GM12801 (cell line): ENCODE measurements around the gene NCK2.

Source experiments
- TF ChIP-seq, protein P1 (sequence below): IDR thresholded peaks from one replicate; pipeline ENCODE4 v1.5.1; 2011; ENCODE audit warnings: control low read depth; ENCODE audit not compliant: insufficient read length; ENCODE audit errors: extremely low read depth

The NCK2 gene

DNA sequence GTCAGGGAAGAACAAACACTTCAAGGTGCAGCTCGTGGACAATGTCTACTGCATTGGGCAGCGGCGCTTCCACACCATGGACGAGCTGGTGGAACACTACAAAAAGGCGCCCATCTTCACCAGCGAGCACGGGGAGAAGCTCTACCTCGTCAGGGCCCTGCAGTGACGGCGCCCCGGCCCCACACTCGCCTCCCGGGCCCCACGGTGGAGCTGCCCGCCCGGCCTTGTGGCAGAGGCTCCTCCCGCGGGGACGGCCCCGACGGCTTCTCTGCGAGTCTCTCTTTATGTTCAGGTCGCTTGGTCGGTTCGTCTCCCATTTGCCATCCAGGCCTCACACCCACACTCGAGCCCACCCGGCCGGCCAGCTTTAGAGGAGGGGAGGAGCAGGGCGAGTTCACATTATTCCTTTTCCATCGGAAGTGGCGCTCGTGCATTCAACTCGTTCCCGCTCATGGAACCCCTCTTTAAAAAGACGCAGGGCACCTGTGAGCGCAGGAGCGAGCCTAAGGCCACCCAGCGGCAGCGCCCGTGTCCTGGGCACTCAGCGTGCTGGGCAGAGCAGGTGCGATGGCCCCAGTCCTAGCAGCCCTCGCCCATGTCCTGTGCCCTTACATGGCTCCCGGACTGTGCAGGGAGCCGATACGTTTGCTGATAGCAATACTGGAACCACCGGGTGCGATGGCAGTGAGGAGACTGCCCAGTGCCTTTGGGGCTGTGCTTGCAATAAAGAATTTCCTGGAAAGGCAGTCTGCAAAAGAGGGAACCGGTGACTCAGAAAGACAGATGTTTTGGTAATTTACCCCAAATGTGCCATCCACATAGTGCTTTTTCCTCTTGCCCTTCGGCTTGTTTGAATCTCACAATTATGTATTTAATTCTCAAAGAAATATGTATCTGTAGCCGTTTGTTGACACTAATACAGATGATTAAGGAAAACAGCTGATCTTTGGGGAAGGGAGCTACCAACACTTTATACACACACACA, 148.6 kb downstream of the NCK2 start:
- TF ChIP-seq, protein P1, sequence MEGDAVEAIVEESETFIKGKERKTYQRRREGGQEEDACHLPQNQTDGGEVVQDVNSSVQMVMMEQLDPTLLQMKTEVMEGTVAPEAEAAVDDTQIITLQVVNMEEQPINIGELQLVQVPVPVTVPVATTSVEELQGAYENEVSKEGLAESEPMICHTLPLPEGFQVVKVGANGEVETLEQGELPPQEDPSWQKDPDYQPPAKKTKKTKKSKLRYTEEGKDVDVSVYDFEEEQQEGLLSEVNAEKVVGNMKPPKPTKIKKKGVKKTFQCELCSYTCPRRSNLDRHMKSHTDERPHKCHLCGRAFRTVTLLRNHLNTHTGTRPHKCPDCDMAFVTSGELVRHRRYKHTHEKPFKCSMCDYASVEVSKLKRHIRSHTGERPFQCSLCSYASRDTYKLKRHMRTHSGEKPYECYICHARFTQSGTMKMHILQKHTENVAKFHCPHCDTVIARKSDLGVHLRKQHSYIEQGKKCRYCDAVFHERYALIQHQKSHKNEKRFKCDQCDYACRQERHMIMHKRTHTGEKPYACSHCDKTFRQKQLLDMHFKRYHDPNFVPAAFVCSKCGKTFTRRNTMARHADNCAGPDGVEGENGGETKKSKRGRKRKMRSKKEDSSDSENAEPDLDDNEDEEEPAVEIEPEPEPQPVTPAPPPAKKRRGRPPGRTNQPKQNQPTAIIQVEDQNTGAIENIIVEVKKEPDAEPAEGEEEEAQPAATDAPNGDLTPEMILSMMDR: no peak

DNA sequence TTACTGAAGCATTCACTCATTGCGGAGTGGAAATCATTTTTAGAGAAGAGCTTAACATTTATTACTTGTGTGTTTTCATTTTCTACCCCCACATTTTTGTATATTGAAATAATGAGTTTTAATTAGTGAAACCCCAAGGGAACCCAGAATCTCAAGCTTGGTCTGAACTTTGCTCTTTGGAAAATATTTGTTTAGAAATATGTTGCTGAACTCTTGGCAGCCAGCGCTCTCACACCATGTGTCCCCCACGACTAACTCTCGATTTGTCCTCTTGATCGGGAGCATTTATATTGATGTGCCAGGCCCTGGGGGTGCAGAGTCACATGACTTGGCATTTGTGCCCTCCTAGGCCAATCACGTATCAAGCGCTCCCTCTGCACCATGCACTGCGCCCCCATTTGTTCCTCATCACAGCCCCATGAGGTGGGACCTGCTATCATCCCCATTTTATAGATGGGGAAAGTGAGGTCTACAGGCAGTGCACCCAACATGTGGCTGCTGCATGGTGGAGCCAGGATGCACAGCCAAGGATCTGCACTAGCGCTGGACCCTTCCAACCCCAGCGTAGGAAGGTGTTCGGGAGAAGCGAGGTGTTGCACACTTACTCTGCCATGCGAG, 149.7 kb downstream of the NCK2 start:
- TF ChIP-seq, protein P1: no peak

DNA sequence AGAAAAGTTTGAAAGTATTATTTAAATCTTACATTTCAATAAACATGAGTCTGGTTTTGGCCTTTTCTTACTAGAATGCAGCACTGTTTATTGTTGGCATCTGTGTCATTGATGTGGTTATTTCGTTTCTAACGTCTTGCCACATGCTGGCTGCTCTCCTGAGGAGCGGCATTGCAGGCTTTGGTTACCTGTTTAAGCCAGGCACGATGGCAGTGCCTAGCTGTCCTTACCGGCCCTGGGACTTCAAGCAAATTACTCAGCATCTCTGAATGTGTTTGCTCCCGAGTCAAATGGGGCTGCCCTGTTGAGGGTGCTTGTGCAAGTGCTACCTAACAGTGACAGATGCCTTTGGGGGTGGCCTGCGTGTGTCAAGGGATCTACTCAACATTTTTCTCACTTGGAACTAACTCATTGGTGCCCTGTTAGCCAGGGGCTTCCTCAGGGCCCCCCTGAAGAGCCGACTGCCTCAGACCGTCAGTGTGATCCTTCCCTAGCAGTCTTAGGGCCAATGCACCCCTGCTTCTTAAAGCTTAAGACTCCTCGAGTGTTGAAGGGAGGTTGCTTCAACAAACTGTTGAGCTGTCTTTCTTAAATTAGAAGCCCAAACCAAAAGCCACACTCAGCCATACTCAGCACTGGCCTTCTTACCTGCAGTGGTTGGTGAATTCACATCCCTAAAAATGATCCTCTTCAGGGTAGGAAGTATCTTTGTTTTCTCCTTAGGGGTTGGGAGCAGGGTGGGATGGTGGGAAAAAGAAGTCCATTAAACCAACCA, 151.5 kb downstream of the NCK2 start:
- TF ChIP-seq, protein P1: no peak

DNA sequence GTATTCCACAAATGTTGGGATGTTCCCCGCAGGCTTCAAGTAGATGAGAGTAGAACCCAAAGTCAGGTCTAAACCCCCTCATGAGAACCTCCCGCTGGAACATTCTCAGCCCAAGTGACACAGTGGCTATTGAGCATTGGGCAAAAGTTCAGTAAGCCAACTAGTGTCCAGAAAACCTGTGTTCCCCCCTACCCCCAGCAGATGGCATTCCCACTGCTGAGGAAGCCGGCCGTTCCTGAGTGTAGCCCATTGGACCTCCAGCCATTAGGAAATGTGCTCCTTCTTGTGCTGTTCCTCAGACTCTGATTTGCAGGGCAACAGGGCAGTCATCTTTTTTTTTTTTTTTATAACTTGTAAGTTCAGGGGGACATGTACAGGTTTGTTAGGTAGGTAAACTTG, 152.1 kb downstream of the NCK2 start:
- TF ChIP-seq, protein P1: no peak

DNA sequence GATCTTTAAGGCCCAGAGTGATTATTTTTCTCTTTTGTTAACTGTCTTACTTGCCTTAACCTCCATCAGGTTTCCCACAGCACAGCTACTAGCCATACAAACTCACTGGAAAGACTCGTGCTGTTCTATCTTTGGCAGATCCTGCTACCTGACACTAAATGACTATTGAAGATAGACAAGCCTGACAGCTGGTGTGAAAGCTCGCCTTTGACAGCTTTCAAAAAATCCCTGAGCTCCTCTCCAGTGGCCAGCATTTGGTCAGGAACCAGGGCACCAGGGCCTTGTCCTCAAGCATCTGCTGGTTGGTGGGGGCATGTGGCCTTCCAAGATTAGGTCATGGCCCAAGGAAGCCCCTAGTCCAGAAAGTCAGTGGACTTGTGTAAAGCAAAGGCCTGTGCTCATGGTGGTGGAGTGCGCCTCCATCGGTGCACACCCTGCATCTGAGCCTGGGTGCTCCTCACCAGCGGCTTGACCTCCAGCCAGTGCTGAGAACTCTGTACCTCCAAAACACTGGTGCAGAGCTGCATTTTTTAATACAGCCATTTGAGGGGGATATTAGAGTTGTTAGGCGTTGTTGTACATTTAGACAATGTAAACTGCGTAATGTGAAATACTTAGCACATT, 158.5 kb downstream of the NCK2 start:
- TF ChIP-seq, protein P1: no peak

DNA sequence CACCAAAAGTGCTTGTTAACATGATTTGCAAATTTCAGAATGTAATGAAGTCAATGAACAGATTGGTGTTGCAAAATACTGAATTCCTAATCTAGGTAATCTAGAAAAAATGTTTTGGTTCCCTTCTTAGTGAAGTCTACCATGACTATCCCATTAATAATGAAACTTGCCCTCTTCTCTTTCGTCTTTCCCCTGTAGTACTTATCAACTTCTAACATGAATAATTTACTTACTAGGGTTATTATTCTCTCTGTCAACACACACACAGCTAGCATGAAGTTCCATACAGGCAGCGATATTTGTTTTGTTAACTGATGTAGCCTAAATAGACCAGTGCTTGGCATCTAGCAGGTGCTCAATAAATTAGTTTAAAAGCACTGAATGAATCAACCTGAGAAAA, 160.2 kb downstream of the NCK2 start:
- TF ChIP-seq, protein P1: no peak
